HepG2 (cell line): ENCODE data around the gene MMP25. TPM values are rescaled to one million over a fixed set of nuclear protein-coding genes. Genes with fewer than 3 reads are reported as not detected.
A peak's percentile ranks its signal among the peaks of the same experiment; 100 is the strongest.

Source experiments
- CBX5 ChIP-seq: sonication (generic); formaldehyde crosslinking; IDR thresholded peaks from 2 replicates; pipeline ENCODE4 v1.4.0; 2020; ENCODE audit warnings: missing genetic modification reagents, borderline replicate concordance
- ELF3 ChIP-seq: IDR thresholded peaks from 2 replicates; pipeline ENCODE4 v1.6.1; 2016; ENCODE audit warnings: missing genetic modification reagents, missing compliant biosample characterization
- HHEX ChIP-seq: IDR thresholded peaks from 2 replicates; pipeline ENCODE4 v1.6.1; 2016; ENCODE audit warnings: control low read depth
- HMG20B ChIP-seq: conservative IDR thresholded peaks from 2 replicates; pipeline ENCODE4 v1.6.1; 2016; ENCODE audit warnings: missing genetic modification reagents, missing compliant biosample characterization
- HOXA9 ChIP-seq: sonication (generic); formaldehyde crosslinking; IDR thresholded peaks from 2 replicates; pipeline ENCODE4 v1.8.1; 2022; ENCODE audit warnings: missing genetic modification reagents, mild to moderate bottlenecking, moderate library complexity, borderline replicate concordance
- MED1 ChIP-seq: sonication (generic); formaldehyde crosslinking; IDR thresholded peaks from 2 replicates; pipeline ENCODE4 v1.4.0; 2020; ENCODE audit warnings: missing genetic modification reagents
- NKX3-1 ChIP-seq: sonication (generic); formaldehyde crosslinking; IDR thresholded peaks from 2 replicates; pipeline ENCODE4 v1.5.0; 2020; ENCODE audit warnings: missing genetic modification reagents
- ONECUT2 ChIP-seq: sonication (generic); formaldehyde crosslinking; IDR thresholded peaks from 2 replicates; pipeline ENCODE4 v1.4.0; 2020; ENCODE audit warnings: missing genetic modification reagents
- SRSF9 ChIP-seq: fragments of 200-400 bp; formaldehyde crosslinking; IDR thresholded peaks from 2 replicates; pipeline ENCODE4 v1.6.1; 2018; ENCODE audit warnings: borderline replicate concordance, mild to moderate bottlenecking, low read depth, low read length; ENCODE audit not compliant: insufficient read depth, poor library complexity, severe bottlenecking
- TARDBP ChIP-seq: sonication (generic); formaldehyde crosslinking; IDR thresholded peaks from 2 replicates; pipeline ENCODE4 v1.8.0; 2022; ENCODE audit warnings: mild to moderate bottlenecking, missing genetic modification reagents
- TGIF2 ChIP-seq: IDR thresholded peaks from 2 replicates; pipeline ENCODE4 v1.6.1; 2016; ENCODE audit warnings: control low read depth, missing compliant biosample characterization
- ZFX ChIP-seq: sonication (generic); formaldehyde crosslinking; IDR thresholded peaks from 2 replicates; pipeline ENCODE4 v1.4.0; 2020; ENCODE audit warnings: mild to moderate bottlenecking, low read depth, missing genetic modification reagents, moderate library complexity
- ZNF337 ChIP-seq: sonication (generic); formaldehyde crosslinking; IDR thresholded peaks from 2 replicates; pipeline ENCODE4 v1.5.1; 2020; ENCODE audit warnings: missing genetic modification reagents, low read depth, mild to moderate bottlenecking, borderline replicate concordance
- ZNF350 ChIP-seq: sonication (generic); formaldehyde crosslinking; IDR thresholded peaks from 2 replicates; pipeline ENCODE4 v1.4.0; 2020; ENCODE audit warnings: mild to moderate bottlenecking, low read depth, missing genetic modification reagents, borderline replicate concordance
- ZNF83 ChIP-seq: sonication (generic); formaldehyde crosslinking; IDR thresholded peaks from 2 replicates; pipeline ENCODE4 v1.4.0; 2020; ENCODE audit warnings: missing genetic modification reagents, mild to moderate bottlenecking, borderline replicate concordance
- ZNF878 ChIP-seq: sonication (generic); formaldehyde crosslinking; IDR thresholded peaks from 2 replicates; pipeline ENCODE4 v1.8.1; 2023; ENCODE audit warnings: mild to moderate bottlenecking, missing genetic modification reagents, moderate library complexity
- polyA plus RNA-seq, 8 experiments: library from polyadenylated mRNA; depleted of rRNA in 3 of 8; stranded (reverse) in 7 of 8; unstranded in 1 of 8; fragments of >200 nt; fragmentation: Illumina TruSeq in 4 of 8; extraction: Trizol in 4 of 8; gene quantifications; 2 replicates each; pipeline versions ENCODE4 v1.2.1 to v1.2.3, GENCODE V29; 2011 to 2016; ENCODE audit warnings: low read depth in 4 of 8, missing spikeins in 1 of 8, mixed read lengths in 1 of 8; ENCODE audit not compliant: insufficient read depth in 1 of 8
- total RNA-seq, 5 experiments: library from RNA; depleted of rRNA; stranded (reverse); fragments of >200 nt; fragmentation: Illumina TruSeq; extraction: Trizol; gene quantifications; 2 replicates each; pipeline ENCODE4 v1.2.3, GENCODE V29; 2016; ENCODE audit warnings: low read depth in 1 of 5
- TF ChIP-seq, protein P1 (sequence below): sonication (generic); formaldehyde crosslinking; conservative IDR thresholded peaks from 2 replicates; pipeline ENCODE4 v1.5.0; 2020; ENCODE audit warnings: missing genetic modification reagents
- TF ChIP-seq, protein P2 (sequence below): IDR thresholded peaks from 2 replicates; pipeline ENCODE4 v1.6.1; 2018; ENCODE audit warnings: missing genetic modification reagents, mild to moderate bottlenecking, missing compliant biosample characterization
- TF ChIP-seq, protein P3 (sequence below): sonication (generic); formaldehyde crosslinking; IDR thresholded peaks from 2 replicates; pipeline ENCODE4; 2020; ENCODE audit warnings: missing genetic modification reagents, mild to moderate bottlenecking, borderline replicate concordance
- TF ChIP-seq, protein P4 (sequence below): sonication (generic); formaldehyde crosslinking; IDR thresholded peaks from 2 replicates; pipeline ENCODE4 v1.8.0; 2023; ENCODE audit warnings: mild to moderate bottlenecking, missing genetic modification reagents
- TF ChIP-seq, protein P5 (sequence below): sonication (generic); formaldehyde crosslinking; IDR thresholded peaks from 2 replicates; pipeline ENCODE4 v1.4.0; 2020; ENCODE audit warnings: missing genetic modification reagents

MMP25 gene
- total and polyA plus RNA-seq, 2 of the 13 experiments (the other 11 are each of a cell fraction or from before 2014, with no cell fraction given), result 0.04 to 0.08 TPM

DNA sequence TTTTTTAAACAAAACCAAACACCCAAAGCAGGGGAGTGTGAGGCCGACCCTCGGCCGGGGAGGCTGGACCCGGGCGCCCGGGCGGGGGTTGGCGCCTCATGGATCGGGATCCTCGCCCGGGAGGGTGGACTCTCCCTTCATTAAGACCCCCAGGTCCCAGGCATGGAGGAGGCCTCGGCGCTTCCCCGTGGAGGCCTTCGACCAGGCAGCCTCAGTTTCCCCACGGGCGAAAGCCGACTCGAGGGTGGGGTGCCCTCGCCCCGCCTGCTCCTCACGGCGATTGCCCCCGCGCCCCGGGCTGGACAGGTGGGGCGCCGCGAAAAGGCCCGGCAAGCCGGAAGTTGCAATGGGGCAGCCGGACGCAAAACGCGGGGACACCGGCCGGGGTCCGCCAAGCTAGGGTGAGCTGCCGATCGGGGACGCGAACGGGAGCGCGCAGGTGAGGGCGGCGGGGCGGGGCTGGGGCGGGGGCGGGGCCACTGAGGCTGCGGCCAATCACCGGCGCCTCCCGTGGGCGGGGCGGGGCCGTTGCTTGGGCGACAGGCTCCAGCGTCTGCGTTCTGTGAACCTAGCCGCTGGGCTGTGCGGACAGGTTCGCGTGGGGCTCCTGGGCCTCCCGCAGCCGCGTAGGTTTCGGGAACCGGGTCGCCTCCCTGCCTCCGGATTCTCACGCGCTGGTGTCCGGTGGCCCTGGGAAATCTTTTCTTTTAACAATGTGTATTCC lies 60.0 kb downstream of the MMP25 start (continued):
- TF ChIP-seq, protein P1, sequence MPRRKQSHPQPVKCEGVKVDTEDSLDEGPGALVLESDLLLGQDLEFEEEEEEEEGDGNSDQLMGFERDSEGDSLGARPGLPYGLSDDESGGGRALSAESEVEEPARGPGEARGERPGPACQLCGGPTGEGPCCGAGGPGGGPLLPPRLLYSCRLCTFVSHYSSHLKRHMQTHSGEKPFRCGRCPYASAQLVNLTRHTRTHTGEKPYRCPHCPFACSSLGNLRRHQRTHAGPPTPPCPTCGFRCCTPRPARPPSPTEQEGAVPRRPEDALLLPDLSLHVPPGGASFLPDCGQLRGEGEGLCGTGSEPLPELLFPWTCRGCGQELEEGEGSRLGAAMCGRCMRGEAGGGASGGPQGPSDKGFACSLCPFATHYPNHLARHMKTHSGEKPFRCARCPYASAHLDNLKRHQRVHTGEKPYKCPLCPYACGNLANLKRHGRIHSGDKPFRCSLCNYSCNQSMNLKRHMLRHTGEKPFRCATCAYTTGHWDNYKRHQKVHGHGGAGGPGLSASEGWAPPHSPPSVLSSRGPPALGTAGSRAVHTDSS, result no peak
- TF ChIP-seq, protein P2, sequence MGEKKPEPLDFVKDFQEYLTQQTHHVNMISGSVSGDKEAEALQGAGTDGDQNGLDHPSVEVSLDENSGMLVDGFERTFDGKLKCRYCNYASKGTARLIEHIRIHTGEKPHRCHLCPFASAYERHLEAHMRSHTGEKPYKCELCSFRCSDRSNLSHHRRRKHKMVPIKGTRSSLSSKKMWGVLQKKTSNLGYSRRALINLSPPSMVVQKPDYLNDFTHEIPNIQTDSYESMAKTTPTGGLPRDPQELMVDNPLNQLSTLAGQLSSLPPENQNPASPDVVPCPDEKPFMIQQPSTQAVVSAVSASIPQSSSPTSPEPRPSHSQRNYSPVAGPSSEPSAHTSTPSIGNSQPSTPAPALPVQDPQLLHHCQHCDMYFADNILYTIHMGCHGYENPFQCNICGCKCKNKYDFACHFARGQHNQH, result peak; percentile 55; the same call in 1 of the 2 replicates
- no peak for TF ChIP-seq ONECUT2 (CRISPR knock-in tag)
- peak; percentile 72 for TF ChIP-seq MED1
- TF ChIP-seq, protein P3, sequence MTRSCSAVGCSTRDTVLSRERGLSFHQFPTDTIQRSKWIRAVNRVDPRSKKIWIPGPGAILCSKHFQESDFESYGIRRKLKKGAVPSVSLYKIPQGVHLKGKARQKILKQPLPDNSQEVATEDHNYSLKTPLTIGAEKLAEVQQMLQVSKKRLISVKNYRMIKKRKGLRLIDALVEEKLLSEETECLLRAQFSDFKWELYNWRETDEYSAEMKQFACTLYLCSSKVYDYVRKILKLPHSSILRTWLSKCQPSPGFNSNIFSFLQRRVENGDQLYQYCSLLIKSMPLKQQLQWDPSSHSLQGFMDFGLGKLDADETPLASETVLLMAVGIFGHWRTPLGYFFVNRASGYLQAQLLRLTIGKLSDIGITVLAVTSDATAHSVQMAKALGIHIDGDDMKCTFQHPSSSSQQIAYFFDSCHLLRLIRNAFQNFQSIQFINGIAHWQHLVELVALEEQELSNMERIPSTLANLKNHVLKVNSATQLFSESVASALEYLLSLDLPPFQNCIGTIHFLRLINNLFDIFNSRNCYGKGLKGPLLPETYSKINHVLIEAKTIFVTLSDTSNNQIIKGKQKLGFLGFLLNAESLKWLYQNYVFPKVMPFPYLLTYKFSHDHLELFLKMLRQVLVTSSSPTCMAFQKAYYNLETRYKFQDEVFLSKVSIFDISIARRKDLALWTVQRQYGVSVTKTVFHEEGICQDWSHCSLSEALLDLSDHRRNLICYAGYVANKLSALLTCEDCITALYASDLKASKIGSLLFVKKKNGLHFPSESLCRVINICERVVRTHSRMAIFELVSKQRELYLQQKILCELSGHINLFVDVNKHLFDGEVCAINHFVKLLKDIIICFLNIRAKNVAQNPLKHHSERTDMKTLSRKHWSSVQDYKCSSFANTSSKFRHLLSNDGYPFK, result peak; percentile 55; the same call in 1 of the 2 replicates
- TF ChIP-seq, protein P4, sequence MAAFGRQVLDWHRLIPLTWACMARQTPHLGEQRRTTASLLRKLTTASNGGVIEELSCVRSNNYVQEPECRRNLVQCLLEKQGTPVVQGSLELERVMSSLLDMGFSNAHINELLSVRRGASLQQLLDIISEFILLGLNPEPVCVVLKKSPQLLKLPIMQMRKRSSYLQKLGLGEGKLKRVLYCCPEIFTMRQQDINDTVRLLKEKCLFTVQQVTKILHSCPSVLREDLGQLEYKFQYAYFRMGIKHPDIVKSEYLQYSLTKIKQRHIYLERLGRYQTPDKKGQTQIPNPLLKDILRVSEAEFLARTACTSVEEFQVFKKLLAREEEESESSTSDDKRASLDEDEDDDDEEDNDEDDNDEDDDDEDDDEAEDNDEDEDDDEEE, result no peak
- TF ChIP-seq ZNF83, result 0 out of 2 replicates have a peak, but pooled peaks have one; percentile 25
- peak; percentile 65 for TF ChIP-seq ELF3 (CRISPR knock-in tag)
- peak; percentile 90 for TF ChIP-seq ZFX
- TF ChIP-seq HMG20B, result no peak
- TF ChIP-seq, protein P5, sequence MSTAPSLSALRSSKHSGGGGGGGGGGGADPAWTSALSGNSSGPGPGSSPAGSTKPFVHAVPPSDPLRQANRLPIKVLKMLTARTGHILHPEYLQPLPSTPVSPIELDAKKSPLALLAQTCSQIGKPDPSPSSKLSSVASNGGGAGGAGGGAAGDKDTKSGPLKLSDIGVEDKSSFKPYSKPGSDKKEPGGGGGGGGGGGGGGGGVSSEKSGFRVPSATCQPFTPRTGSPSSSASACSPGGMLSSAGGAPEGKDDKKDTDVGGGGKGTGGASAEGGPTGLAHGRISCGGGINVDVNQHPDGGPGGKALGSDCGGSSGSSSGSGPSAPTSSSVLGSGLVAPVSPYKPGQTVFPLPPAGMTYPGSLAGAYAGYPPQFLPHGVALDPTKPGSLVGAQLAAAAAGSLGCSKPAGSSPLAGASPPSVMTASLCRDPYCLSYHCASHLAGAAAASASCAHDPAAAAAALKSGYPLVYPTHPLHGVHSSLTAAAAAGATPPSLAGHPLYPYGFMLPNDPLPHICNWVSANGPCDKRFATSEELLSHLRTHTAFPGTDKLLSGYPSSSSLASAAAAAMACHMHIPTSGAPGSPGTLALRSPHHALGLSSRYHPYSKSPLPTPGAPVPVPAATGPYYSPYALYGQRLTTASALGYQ (CRISPR knock-in tag), result peak; percentile 65; the same call in 1 of the 2 replicates
- no peak for TF ChIP-seq HHEX (CRISPR knock-in tag)
- no peak for TF ChIP-seq ZNF878 (CRISPR knock-in tag)
- TF ChIP-seq NKX3-1, result no peak
- no peak for TF ChIP-seq HOXA9 (CRISPR knock-in tag)
- 0 out of 2 replicates have a peak, but pooled peaks have one; percentile 56 for TF ChIP-seq ZNF337
- peak; percentile 74 for TF ChIP-seq TARDBP (CRISPR knock-in tag)
- peak; percentile 45; the same call in 1 of the 2 replicates for TF ChIP-seq CBX5 (CRISPR knock-in tag)
- peak; percentile 60; the same call in 1 of the 2 replicates for TF ChIP-seq TGIF2 (CRISPR knock-in tag)
- TF ChIP-seq ZNF350 (CRISPR knock-in tag), result peak; percentile 58; the same call in 1 of the 2 replicates
- TF ChIP-seq SRSF9, result no peak
